Upper lobe of left lung (tissue), 6 donors: ENCODE data around the gene MSH3. TPM values are rescaled to one million over a fixed set of nuclear protein-coding genes. Genes with fewer than 3 reads are reported as not detected.

ENCODE experiments used
- ATAC-seq, 2 donors: fragments of 200-7000 bp; cut with Tn5 transposase; one replicate each; pipeline ENCODE4 v1.9.1; 2022; ENCODE audit warnings: mild to moderate bottlenecking in 2 of 2, moderate library complexity in 2 of 2; ENCODE audit not compliant: low FRiP score in 2 of 2
- DNase-seq, 2 donors: peaks; one replicate each; pipeline ENCODE4 v3.0.0-alpha.2; 2019 to 2020
- H3K27ac ChIP-seq, 4 donors: fragments of 200-600 bp; sonication (generic); one replicate each; pipeline ENCODE4 v1.5.1; 2016 to 2019
- H3K27me3 ChIP-seq, 4 donors: fragments of 200-600 bp; sonication (generic); one replicate each; pipeline ENCODE4 v1.5.1; 2017 to 2019
- H3K36me3 ChIP-seq, 4 donors: fragments of 200-600 bp; sonication (generic); one replicate each; pipeline ENCODE4 v1.5.1; 2016 to 2019
- H3K4me1 ChIP-seq, 4 donors: fragments of 200-600 bp; sonication (generic); one replicate each; pipeline ENCODE4 v1.5.1; 2018 to 2019
- H3K4me3 ChIP-seq, 4 donors: fragments of 200-600 bp; sonication (generic); one replicate each; pipeline ENCODE4 v1.5.1; 2017 to 2019; ENCODE audit warnings: mild to moderate bottlenecking in 2 of 4, moderate library complexity in 1 of 4
- H3K9me3 ChIP-seq, 4 donors: fragments of 200-600 bp; sonication (generic); one replicate each; pipeline ENCODE4 v1.5.1; 2018 to 2019
- EP300 ChIP-seq, 4 donors: sonication (generic); formaldehyde crosslinking; IDR thresholded peaks; one replicate each; pipeline ENCODE4 v1.5.1; 2017; ENCODE audit warnings: antibody characterized with exemption in 4 of 4, control low read depth in 2 of 4
- POLR2A ChIP-seq, 4 donors: fragments of 450-650 bp; IDR thresholded peaks; one replicate each; pipeline ENCODE4 v1.5.1; 2016 to 2017; ENCODE audit warnings: antibody characterized with exemption in 4 of 4, mild to moderate bottlenecking in 2 of 4
- POLR2AphosphoS5 ChIP-seq, 2 donors: sonication (generic); formaldehyde crosslinking; IDR thresholded peaks; one replicate each; pipeline ENCODE4 v1.5.1; 2017; ENCODE audit warnings: antibody characterized with exemption in 2 of 2
- WGBS, 2 donors: methylation state at CpG; one replicate each; pipeline ENCODE4 v1.1.5; 2017 to 2018; 5-methylcytosine and 5-hydroxymethylcytosine counted together
- total RNA-seq, 6 donors: library from RNA; depleted of rRNA in 4 of 6; stranded (reverse); fragments of >200 nt in 4 of 6; gene quantifications; one replicate each; pipeline versions ENCODE4 v1.1.0 to v1.2.1, GENCODE V29; 2016 to 2021
- TF ChIP-seq, protein P1 (sequence below), 6 experiments: fragments of 450-650 bp in 4 of 6; fragments of 200-600 bp in 2 of 6; sonication (generic) in 2 of 6; IDR thresholded peaks; one replicate each; pipeline ENCODE4 v1.5.1; 2016 to 2019; ENCODE audit warnings: antibody characterized with exemption in 6 of 6
- donor health status: DM: no; HTN: no; CAD: no; lungs with moderate emphysema.
- donor health status: DM: no; HTN: yes; CAD: no; lungs with severe emphysema.

The MSH3 gene
- total RNA-seq, 6 donors from 2014 or later = 9.0 to 17.3 (median 12.5) TPM

DNA sequence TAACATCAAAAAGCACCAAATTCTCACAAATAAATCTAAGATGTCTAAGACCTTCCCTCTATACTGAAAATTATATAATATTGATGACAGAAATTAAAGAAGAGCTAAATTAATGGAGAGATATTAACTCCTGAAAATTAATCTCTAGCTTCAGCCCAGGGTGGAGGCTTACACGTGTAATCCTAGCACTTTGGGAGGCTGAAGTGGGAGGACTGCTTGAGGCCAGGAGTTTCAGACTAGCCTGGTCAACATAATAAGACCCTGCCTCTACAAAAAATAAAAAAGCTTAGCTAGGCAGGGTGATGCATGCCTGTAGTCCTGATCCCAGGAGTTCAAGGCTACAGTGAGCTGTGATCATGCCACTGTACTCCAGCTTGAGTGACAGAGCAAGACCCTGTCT is 44.8 kb upstream of the MSH3 start:
- WGBS, 2 donors = 79 to 86% methylated on average over 1 of the region's 1 CpG
- ATAC-seq (no peak), DNase-seq (no peak)
- H3K27ac ChIP-seq = no peak overlapping the region
- H3K4me1 ChIP-seq = no peaks in the 10 kb centered on the region
- H3K9me3 ChIP-seq = no peaks in the 10 kb centered on the region
- no peak overlapping the region for H3K4me3 ChIP-seq
- H3K36me3 ChIP-seq = no peaks in the 10 kb centered on the region
- no peaks in the 10 kb centered on the region for H3K27me3 ChIP-seq
- no peak for TF ChIP-seq POLR2A (IDR thresholded peaks at IDR 0.05)
- no peak for TF ChIP-seq EP300 (IDR thresholded peaks at IDR 0.05)
- TF ChIP-seq, protein P1, sequence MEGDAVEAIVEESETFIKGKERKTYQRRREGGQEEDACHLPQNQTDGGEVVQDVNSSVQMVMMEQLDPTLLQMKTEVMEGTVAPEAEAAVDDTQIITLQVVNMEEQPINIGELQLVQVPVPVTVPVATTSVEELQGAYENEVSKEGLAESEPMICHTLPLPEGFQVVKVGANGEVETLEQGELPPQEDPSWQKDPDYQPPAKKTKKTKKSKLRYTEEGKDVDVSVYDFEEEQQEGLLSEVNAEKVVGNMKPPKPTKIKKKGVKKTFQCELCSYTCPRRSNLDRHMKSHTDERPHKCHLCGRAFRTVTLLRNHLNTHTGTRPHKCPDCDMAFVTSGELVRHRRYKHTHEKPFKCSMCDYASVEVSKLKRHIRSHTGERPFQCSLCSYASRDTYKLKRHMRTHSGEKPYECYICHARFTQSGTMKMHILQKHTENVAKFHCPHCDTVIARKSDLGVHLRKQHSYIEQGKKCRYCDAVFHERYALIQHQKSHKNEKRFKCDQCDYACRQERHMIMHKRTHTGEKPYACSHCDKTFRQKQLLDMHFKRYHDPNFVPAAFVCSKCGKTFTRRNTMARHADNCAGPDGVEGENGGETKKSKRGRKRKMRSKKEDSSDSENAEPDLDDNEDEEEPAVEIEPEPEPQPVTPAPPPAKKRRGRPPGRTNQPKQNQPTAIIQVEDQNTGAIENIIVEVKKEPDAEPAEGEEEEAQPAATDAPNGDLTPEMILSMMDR (IDR thresholded peaks at IDR 0.05) = no peak
- no peak for TF ChIP-seq POLR2AphosphoS5 (IDR thresholded peaks at IDR 0.05)

DNA sequence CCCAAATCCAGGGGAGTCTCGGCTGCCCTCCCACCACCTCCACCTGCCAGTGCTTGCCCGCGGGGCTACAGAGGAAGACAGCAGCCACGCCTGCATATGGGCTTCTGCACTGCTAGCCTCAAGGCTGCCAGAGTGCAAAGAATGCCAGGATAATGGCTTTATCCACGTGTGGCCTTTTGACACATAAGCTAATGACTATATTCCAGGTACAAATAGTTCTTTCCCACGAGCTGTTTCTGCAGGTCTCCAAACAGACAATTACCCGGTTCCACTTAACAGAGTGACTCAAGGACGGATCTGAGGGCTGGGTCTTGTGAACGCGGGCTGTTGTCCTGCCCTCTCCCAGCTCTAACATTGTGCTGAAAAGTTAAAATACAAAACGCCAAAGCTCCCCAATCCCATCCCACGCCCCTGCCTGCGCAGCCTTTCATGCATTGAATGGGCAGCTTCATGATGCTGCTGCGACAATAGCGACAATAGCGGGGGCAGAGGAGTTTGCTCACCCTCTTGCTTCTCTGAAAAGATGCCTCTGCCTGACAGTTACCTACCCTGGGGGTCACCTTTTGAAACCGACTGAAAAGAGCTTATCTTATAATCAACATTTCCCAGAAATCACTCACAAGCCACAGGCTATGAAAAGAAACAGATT is 39.1 kb upstream of the MSH3 start:
- Histone ChIP-seq H3K9me3 (no peaks in the 10 kb centered on the region), H3K27ac (no peak overlapping the region), H3K36me3 (no peaks in the 10 kb centered on the region), H3K4me1 (no peaks in the 10 kb centered on the region), H3K4me3 (no peak overlapping the region), H3K27me3 (no peaks in the 10 kb centered on the region)
- DNase-seq = peak in 1 of 2 donors; percentile 17
- WGBS, 2 donors = 82 to 85% methylated on average over 16 to 17 of the region's 17 CpGs
- ATAC-seq = no peak
- no peak for TF ChIP-seq POLR2A (IDR thresholded peaks at IDR 0.05)
- TF ChIP-seq EP300 (IDR thresholded peaks at IDR 0.05) = no peak
- TF ChIP-seq POLR2AphosphoS5 (IDR thresholded peaks at IDR 0.05) = no peak
- TF ChIP-seq, protein P1 (IDR thresholded peaks at IDR 0.05) = no peak

DNA sequence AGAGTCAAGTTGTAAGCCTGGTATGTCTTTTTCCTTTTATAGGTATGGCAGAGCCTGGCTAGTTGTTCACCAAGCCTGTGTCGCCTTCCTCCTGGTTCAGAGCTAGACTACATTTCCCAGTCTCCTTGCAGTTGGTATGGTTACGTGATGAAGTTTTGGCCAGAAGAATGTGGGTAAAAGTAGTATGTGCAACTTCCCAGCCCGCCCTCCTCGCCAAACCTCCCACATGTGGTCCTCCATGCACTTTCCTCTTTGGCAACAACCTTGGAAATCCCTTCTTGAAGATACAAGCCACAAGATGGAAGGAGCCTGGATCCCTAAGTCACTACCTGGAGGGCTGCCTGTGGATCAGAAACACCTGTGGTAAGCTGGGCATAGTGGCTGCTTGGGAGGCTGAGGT is 36.0 kb upstream of the MSH3 start:
- Histone ChIP-seq H3K36me3 (no peaks in the 10 kb centered on the region), H3K9me3 (no peaks in the 10 kb centered on the region), H3K27me3 (no peaks in the 10 kb centered on the region), H3K4me1 (no peaks in the 10 kb centered on the region), H3K4me3 (no peak overlapping the region), H3K27ac (no peak overlapping the region)
- 90 to 91% methylated on average over 4 of the region's 4 CpGs for WGBS, 2 donors
- TF ChIP-seq EP300 (IDR thresholded peaks at IDR 0.05) (no peak), POLR2A (IDR thresholded peaks at IDR 0.05) (no peak), POLR2AphosphoS5 (IDR thresholded peaks at IDR 0.05) (no peak)
- TF ChIP-seq, protein P1 (IDR thresholded peaks at IDR 0.05) = no peak
- ATAC-seq = no peak
- DNase-seq = no peak

DNA sequence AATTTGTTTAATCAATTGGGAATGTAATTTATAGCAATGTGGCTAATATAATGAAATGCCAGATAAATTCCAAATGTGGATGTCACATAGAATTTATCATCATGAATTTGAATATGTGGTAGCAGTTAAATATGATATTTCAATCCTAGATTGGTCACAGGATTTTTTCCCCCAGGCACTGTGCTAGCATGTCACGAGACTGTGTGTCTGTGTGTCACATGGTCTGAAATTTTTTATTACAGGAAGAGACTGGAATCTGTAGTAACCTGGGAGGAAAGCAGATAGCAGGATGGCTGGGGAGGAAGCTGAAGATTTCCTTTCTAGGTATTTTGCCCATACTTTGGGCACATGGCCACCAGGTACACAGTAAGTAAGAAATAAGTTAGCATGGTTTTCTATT is 35.4 kb upstream of the MSH3 start:
- DNase-seq (no peak), ATAC-seq (no peak)
- 79 to 100% methylated on average over 1 of the region's 1 CpG for WGBS, 2 donors
- Histone ChIP-seq H3K4me1 (no peaks in the 10 kb centered on the region), H3K27ac (no peak overlapping the region), H3K36me3 (no peaks in the 10 kb centered on the region), H3K9me3 (no peaks in the 10 kb centered on the region), H3K27me3 (no peaks in the 10 kb centered on the region), H3K4me3 (no peak overlapping the region)
- TF ChIP-seq POLR2AphosphoS5 (IDR thresholded peaks at IDR 0.05) (no peak), POLR2A (IDR thresholded peaks at IDR 0.05) (no peak), EP300 (IDR thresholded peaks at IDR 0.05) (no peak)
- TF ChIP-seq, protein P1 (IDR thresholded peaks at IDR 0.05) = no peak

DNA sequence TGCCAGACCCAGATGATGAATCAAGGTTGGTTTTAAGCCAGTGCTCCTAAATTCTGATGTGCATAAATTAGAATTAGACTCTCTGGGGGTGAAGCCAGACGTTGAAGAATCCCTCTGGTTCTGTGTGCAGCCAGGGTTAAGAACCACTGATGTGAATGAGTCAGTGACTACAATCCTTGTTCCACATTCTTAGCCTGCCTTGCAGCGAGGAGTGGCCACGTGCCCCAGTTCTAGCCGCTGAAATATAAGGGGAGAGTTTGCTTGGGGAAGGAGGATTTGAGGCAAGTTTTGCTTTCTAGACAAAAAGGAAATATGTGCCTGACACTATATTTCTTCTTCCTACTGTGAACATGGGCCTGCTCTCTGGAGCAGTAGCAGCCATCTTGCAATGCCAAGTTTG is 34.2 kb upstream of the MSH3 start:
- 84 to 87% methylated on average over 4 of the region's 4 CpGs for WGBS, 2 donors
- ATAC-seq (peak in 1 of 2 donors; percentile 16), DNase-seq (no peak)

More for the DNA sequence above, 34.2 kb upstream of the MSH3 start:
- H3K4me3 ChIP-seq = no peak overlapping the region
- TF ChIP-seq, protein P1 (IDR thresholded peaks at IDR 0.05) = no peak
- TF ChIP-seq EP300 (IDR thresholded peaks at IDR 0.05) = no peak
- TF ChIP-seq POLR2A (IDR thresholded peaks at IDR 0.05) = no peak
- no peak for TF ChIP-seq POLR2AphosphoS5 (IDR thresholded peaks at IDR 0.05)
- H3K4me1 ChIP-seq = no peaks in the 10 kb centered on the region
- H3K36me3 ChIP-seq = no peaks in the 10 kb centered on the region
- H3K27me3 ChIP-seq = no peaks in the 10 kb centered on the region
- no peaks in the 10 kb centered on the region for H3K9me3 ChIP-seq
- no peak overlapping the region for H3K27ac ChIP-seq
